ENCODE data around the gene TICAM2.

The TICAM2 gene

GRCh38 chr5:115627295-115627865 lies 25.1 kb upstream of the TICAM2 start:
- H3K4me3 ChIP-seq (ENCODE audit: low read depth, low read length): no peak overlapping the region
- no peak for TF ChIP-seq MAX (IDR thresholded peaks at IDR 0.05; ENCODE audit: low read depth, low read length)
- TF ChIP-seq MYC (IDR thresholded peaks at IDR 0.05; ENCODE audit: low read depth, low read length): no peak
- no peak for TF ChIP-seq POLR2A (IDR thresholded peaks at IDR 0.05; ENCODE audit: extremely low read depth, insufficient read length)
- TF ChIP-seq CTCF (IDR thresholded peaks at IDR 0.05; ENCODE audit: low read depth, low read length): no peak
- no peak for DNase-seq (ENCODE audit: low read depth)

GRCh38 chr5:115626445-115626823 lies 24.2 kb upstream of the TICAM2 start:
- TF ChIP-seq POLR2A (IDR thresholded peaks at IDR 0.05; ENCODE audit: extremely low read depth, insufficient read length) (no peak), CTCF (IDR thresholded peaks at IDR 0.05; ENCODE audit: low read depth, low read length) (no peak), MYC (IDR thresholded peaks at IDR 0.05; ENCODE audit: low read depth, low read length) (no peak), MAX (IDR thresholded peaks at IDR 0.05; ENCODE audit: low read depth, low read length) (no peak)
- H3K4me3 ChIP-seq (ENCODE audit: low read depth, low read length): peak overlapping the region; percentile 91
- DNase-seq (ENCODE audit: low read depth): no peak

- DNase-seq (ENCODE audit: low read depth): peak; percentile 98
- TF ChIP-seq MAX (IDR thresholded peaks at IDR 0.05; ENCODE audit: low read depth, low read length): peak; percentile 88
- peak; percentile 41 for TF ChIP-seq POLR2A (IDR thresholded peaks at IDR 0.05; ENCODE audit: extremely low read depth, insufficient read length)
- TF ChIP-seq CTCF (IDR thresholded peaks at IDR 0.05; ENCODE audit: low read depth, low read length): no peak
- TF ChIP-seq MYC (IDR thresholded peaks at IDR 0.05; ENCODE audit: low read depth, low read length): peak; percentile 90
- peak within 1 kb of the TSS; percentile 91 for H3K4me3 ChIP-seq (ENCODE audit: low read depth, low read length)
These were observed 23.5 kb upstream of the TICAM2 start, which contains the start of gene TMED7 for GRCh38 chr5:115625579-115626444. Gene TMED7, minus strand, starts transcription at chr5:115626036. Its CDS starts 244 bp downstream, at chr5:115625792.

- no peak for DNase-seq (ENCODE audit: low read depth)
- H3K4me3 ChIP-seq (ENCODE audit: low read depth, low read length): peak overlapping the region; percentile 91
- TF ChIP-seq MYC (IDR thresholded peaks at IDR 0.05; ENCODE audit: low read depth, low read length) (no peak), POLR2A (IDR thresholded peaks at IDR 0.05; ENCODE audit: extremely low read depth, insufficient read length) (no peak), CTCF (IDR thresholded peaks at IDR 0.05; ENCODE audit: low read depth, low read length) (no peak), MAX (IDR thresholded peaks at IDR 0.05; ENCODE audit: low read depth, low read length) (no peak)
These were observed 22.7 kb upstream of the TICAM2 start for GRCh38 chr5:115624994-115625393.

GRCh38 chr5:115623658-115624057 lies 21.4 kb upstream of the TICAM2 start:
- DNase-seq (ENCODE audit: low read depth): no peak
- TF ChIP-seq POLR2A (IDR thresholded peaks at IDR 0.05; ENCODE audit: extremely low read depth, insufficient read length): no peak
- H3K4me3 ChIP-seq (ENCODE audit: low read depth, low read length): peak overlapping the region; percentile 91

GRCh38 chr5:115621365-115621900 lies 19.2 kb upstream of the TICAM2 start:
- no peak for TF ChIP-seq POLR2A (IDR thresholded peaks at IDR 0.05; ENCODE audit: extremely low read depth, insufficient read length)
- no peak for DNase-seq (ENCODE audit: low read depth)
- no peak overlapping the region for H3K4me3 ChIP-seq (ENCODE audit: low read depth, low read length)
